Activated CD8-positive, alpha-beta T cell treated with anti-CD3 and anti-CD28 coated beads for 36 hours (primary cell): ENCODE measurements around the gene LILRA5. TPM values are rescaled to one million over a fixed set of nuclear protein-coding genes. Genes with fewer than 3 reads are reported as not detected.
"Not testable (repeated sequence)": the region's sequence is repeated elsewhere in the genome, so short reads cannot be mapped to it uniquely, and the experiment has no call there.

Source experiments
- ATAC-seq: fragments of 200-7000 bp; cut with Tn5 transposase; one replicate; pipeline ENCODE4 v1.10.0; 2021; ENCODE audit warnings: mild to moderate bottlenecking, moderate library complexity
- CTCF ChIA-PET: fragments of 350-600 bp; sonication (Branson Sonifier 250); formaldehyde crosslinking; loops from one replicate; lab custom pipeline; 2021; ENCODE audit warnings: antibody characterized with exemption; lab: Charles Lee
- POLR2A ChIA-PET: fragments of 350-600 bp; sonication (Branson Sonifier 250); formaldehyde crosslinking; loops from one replicate; lab custom pipeline; 2021; ENCODE audit warnings: antibody characterized with exemption; lab: Charles Lee
- DNase-seq: peaks from one replicate; pipeline ENCODE4 v3.0.0-alpha.2; 2020
- H3K27ac Mint-ChIP-seq: one replicate; pipeline ENCODE4 v1.8.0; 2021; ENCODE audit warnings: mild to moderate bottlenecking, mixed read lengths
- H3K27me3 Mint-ChIP-seq: one replicate; pipeline ENCODE4 v1.8.0; 2021; ENCODE audit warnings: mixed read lengths
- H3K36me3 Mint-ChIP-seq: one replicate; pipeline ENCODE4 v1.8.0; 2021; ENCODE audit warnings: low read depth, mixed read lengths
- H3K4me1 Mint-ChIP-seq: one replicate; pipeline ENCODE4 v1.8.0; 2021; ENCODE audit warnings: low read depth, mixed read lengths
- H3K4me3 Mint-ChIP-seq: one replicate; pipeline ENCODE4 v1.8.0; 2021; ENCODE audit warnings: mild to moderate bottlenecking, moderate library complexity, mixed read lengths
- H3K9me3 Mint-ChIP-seq: one replicate; pipeline ENCODE4 v1.8.0; 2021; ENCODE audit warnings: mixed read lengths
- intact Hi-C: fragments of 100-400 bp; cut with micrococcal nuclease; formaldehyde crosslinking; loops from one replicate; pipeline ENCODE4 v1.10.0; 2022
- total RNA-seq, 2 experiments: library from RNA; stranded (reverse); gene quantifications; one replicate each; pipeline ENCODE4 v1.2.3, GENCODE V29; 2021
- TF ChIP-seq, protein P1 (sequence below): fragments of 200-600 bp; IDR thresholded peaks from one replicate; pipeline ENCODE4 v1.8.0; 2022; ENCODE audit warnings: antibody characterized with exemption, mild to moderate bottlenecking

LILRA5 gene
- total RNA-seq, 2 experiments from 2014 or later = not detected

DNA sequence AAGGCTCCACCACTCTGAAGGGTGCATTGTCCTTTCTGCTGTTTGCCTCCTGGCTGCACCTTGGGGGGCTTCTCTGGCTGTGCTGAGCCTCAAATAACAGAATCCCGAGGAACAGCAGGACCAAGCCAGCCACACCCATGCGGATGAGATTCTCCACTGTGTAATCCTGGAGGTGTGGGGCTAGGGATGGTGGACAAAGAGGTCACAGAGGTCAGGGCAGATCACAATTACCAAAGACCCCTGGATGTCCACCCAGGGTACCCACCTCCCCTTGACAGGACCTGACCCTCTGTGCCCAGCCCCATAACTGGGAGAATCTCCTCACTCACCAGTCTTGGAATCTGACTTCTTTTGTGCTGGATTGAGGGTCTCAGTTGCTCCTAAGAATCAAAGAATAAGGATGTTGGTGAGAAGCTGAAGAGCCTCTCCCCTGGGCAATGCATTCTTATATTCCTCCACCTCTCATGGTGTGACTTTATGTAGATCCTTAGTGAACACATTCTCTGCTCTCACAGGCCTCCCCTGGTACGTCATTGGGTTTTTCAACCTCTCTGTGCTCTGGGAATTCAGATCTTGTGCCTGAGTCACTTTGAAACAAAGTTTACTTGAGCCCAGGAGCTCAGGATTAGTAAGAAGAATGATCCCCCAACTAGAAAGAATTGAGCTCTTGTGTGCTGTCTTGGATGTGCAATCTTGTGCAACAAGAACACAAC lies 20.8 kb upstream of the LILRA5 start:
- intact Hi-C loops = no loop called here
- Mint-ChIP-seq H3K4me1 (peaks cover 4% of the 10 kb centered on the region), H3K27ac (no peak overlapping the region), H3K4me3 (no peak overlapping the region), H3K9me3 (peaks cover 2% of the 10 kb centered on the region), H3K36me3 (no peaks in the 10 kb centered on the region), H3K27me3 (no peaks in the 10 kb centered on the region)
- ChIA-PET POLR2A (no interaction called here), CTCF (interaction anchor here (0.6 to 1.2 kb wide), 4 partner anchors 9 to 1682 kb away, joined by 3 to 5 read pairs (median 3); no protein-coding TSS in a partner anchor)
- ATAC-seq = no peak
- no peak for DNase-seq
- TF ChIP-seq, protein P1, sequence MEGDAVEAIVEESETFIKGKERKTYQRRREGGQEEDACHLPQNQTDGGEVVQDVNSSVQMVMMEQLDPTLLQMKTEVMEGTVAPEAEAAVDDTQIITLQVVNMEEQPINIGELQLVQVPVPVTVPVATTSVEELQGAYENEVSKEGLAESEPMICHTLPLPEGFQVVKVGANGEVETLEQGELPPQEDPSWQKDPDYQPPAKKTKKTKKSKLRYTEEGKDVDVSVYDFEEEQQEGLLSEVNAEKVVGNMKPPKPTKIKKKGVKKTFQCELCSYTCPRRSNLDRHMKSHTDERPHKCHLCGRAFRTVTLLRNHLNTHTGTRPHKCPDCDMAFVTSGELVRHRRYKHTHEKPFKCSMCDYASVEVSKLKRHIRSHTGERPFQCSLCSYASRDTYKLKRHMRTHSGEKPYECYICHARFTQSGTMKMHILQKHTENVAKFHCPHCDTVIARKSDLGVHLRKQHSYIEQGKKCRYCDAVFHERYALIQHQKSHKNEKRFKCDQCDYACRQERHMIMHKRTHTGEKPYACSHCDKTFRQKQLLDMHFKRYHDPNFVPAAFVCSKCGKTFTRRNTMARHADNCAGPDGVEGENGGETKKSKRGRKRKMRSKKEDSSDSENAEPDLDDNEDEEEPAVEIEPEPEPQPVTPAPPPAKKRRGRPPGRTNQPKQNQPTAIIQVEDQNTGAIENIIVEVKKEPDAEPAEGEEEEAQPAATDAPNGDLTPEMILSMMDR = no peak

DNA sequence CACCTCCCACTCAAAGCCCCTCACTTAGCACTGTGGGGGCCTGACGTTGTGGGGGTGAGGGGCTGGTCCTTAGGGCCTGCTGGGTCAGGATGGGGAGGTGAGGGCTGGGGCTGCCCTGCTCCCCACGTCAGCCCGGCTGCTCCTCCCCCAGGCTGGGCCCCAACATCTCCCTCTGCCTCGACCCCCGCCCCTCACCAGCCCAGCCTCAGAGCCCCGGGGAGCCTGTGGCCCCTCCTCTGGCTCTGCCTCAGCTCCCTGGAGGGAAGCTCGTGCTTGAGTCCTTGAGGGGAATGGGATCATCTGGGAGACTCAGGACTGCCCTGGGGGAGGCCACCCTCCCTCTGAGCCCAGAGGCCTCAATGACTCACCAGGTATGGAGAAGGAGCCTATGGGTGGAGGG lies 19.2 kb upstream of the LILRA5 start:
- ChIA-PET CTCF (interaction anchor here (3.3 kb wide), 1 partner anchor 59 kb away, joined by 12 read pairs; no protein-coding TSS in a partner anchor), POLR2A (no interaction called here)
- Mint-ChIP-seq H3K27me3 (no peaks in the 10 kb centered on the region), H3K4me3 (no peak overlapping the region), H3K9me3 (peaks cover 8% of the 10 kb centered on the region), H3K4me1 (peaks cover 12% of the 10 kb centered on the region), H3K27ac (no peak overlapping the region), H3K36me3 (peaks cover 3% of the 10 kb centered on the region)
- ATAC-seq (no peak), DNase-seq (no peak)
- TF ChIP-seq, protein P1 = no peak
- intact Hi-C loops = no loop called here

DNA sequence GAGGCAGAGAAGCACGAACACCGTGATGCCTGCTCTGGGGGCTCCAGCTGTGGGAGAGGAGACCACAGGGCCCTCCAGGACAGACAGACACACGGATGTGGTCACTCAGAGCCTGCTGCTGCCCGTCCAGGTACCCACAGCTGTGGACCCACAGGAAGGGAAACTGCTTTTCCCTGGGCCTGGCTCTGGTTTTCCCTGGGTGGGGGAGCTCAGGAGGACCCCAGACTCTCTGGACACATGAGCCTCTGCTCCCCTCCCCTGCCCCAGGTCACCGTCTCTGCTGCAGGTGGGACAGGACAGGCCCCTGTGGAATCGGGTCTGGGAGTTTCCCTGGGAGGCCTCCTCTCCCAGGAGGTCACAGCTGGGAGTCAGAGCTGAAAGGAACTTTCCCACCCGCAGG lies 18.7 kb upstream of the LILRA5 start:
- POLR2A ChIA-PET = no interaction called here
- H3K4me1 Mint-ChIP-seq = peaks cover 16% of the 10 kb centered on the region
- no peak overlapping the region for H3K4me3 Mint-ChIP-seq
- ATAC-seq (no peak), DNase-seq (no peak)
- TF ChIP-seq, protein P1 = no peak
- H3K27ac Mint-ChIP-seq = no peak overlapping the region
- intact Hi-C loops = no loop called here
- peaks cover 8% of the 10 kb centered on the region for H3K9me3 Mint-ChIP-seq
- H3K36me3 Mint-ChIP-seq = peaks cover 3% of the 10 kb centered on the region
- H3K27me3 Mint-ChIP-seq = no peaks in the 10 kb centered on the region
- CTCF ChIA-PET = interaction anchor here (3.3 kb wide), 1 partner anchor 59 kb away, joined by 12 read pairs; no protein-coding TSS in a partner anchor

DNA sequence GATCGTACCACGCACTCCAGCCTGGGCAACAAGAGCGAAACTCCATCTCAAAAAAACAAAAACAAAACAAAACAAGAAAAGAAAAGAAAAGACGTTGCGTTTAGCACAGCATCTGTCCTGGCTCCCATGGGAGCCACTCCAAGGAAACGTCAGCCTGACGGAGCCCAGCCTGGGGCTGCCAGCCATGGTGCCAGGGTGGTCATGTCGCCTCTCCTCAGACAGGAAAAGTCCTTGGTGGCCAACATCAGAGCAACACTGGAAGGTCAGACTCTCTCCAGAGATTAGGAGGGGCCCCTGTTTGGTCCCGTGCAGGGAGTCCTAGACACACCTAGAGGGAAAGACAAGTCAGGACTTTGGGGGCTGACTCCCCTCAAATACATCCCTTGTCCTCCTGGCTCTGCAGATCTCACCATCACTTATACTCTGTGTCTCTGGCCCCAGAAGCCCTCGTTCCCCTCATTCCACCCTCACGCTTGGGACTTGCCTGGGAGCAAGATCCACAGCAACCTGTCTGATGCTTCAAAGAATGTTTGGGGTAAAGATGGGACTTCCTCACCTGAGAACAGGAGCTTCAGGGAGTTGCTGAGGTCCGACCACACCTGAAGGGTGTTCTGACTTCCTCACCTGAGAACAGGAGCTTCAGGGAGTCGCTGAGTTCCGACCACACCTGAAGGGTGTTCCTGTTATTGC lies 16.7 kb upstream of the LILRA5 start:
- Mint-ChIP-seq H3K27ac (no peak overlapping the region), H3K27me3 (peaks cover 1% of the 10 kb centered on the region), H3K36me3 (peaks cover 3% of the 10 kb centered on the region), H3K4me3 (no peak overlapping the region), H3K9me3 (peaks cover 8% of the 10 kb centered on the region), H3K4me1 (peaks cover 16% of the 10 kb centered on the region)
- DNase-seq (no peak), ATAC-seq (no peak)
- ChIA-PET CTCF (interaction anchor here (1.0 to 3.3 kb wide), 3 partner anchors 23 to 61 kb away, joined by 3 to 12 read pairs (median 4); no protein-coding TSS in a partner anchor), POLR2A (interaction anchor here (0.6 kb wide), 2 partner anchors 59 to 68 kb away, joined by 3 read pairs; no protein-coding TSS in a partner anchor)
- TF ChIP-seq, protein P1 = no peak
- intact Hi-C loops = no loop called here

DNA sequence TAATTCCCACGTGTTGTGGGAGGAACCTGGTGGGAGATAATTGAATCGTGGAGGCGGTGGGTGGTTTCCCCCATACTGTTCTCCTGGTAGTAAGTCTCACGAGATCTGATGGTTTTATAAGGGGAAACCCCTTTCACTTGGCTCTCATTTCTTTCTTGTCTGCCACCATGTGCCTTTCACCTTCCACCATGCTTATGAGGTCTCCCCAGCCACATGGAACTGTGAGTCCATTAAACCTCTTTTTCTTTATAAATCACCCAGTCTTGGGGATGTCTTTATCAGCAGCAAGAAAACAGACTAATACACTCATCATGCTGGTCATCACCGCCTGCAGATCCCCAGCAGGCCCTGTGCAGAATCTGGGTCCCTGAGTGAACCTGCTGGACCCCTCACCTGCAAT lies 15.8 kb upstream of the LILRA5 start:
- intact Hi-C loops, DNase-seq, ATAC-seq, H3K27me3 Mint-ChIP-seq, H3K4me3 Mint-ChIP-seq, H3K36me3 Mint-ChIP-seq, POLR2A ChIA-PET, H3K9me3 Mint-ChIP-seq: not testable (repeated sequence)
- Mint-ChIP-seq H3K4me1 (peaks cover 16% of the 10 kb centered on the region), H3K27ac (peak overlapping the region; percentile 1)
- CTCF ChIA-PET = interaction anchor here (8.2 kb wide), 1 partner anchor 62 kb away, joined by 147 read pairs; no protein-coding TSS in a partner anchor
